HCT116 (cell line): Measurements from ENCODE around the gene ACOT7. TPM values are rescaled to one million over a fixed set of nuclear protein-coding genes. Genes with fewer than 3 reads are reported as not detected.

Experiments used
- ATAC-seq: fragments of 200-7000 bp; cut with Tn5 transposase; 2 replicates; pipeline ENCODE4 v1.9.1; 2020; ENCODE audit warnings: mild to moderate bottlenecking, moderate library complexity
- BruUV-seq: library from RNA; stranded (reverse); fragments of 400-500 nt; replicated peaks from 2 replicates; lab custom pipeline; 2021; lab: Mats Ljungman, UMichigan
- CTCF ChIA-PET: fragments of 300-600 bp; sonication (Branson Sonifier 250); formaldehyde crosslinking; loops from one replicate; lab custom pipeline; 2021; ENCODE audit warnings: antibody characterized with exemption; lab: Charles Lee
- POLR2A ChIA-PET: fragments of 300-600, 350-600 bp; sonication (Branson Sonifier 250); formaldehyde crosslinking; loops from one replicate; lab custom pipeline; 2021; ENCODE audit warnings: antibody characterized with exemption; lab: Charles Lee
- RAD21 ChIA-PET, 2 experiments: fragments of 300-600 bp; sonication (Branson Sonifier 250); formaldehyde crosslinking; loops; one replicate each; lab custom pipeline; 2023; ENCODE audit warnings: low total read pairs in 2 of 2; ENCODE audit not compliant: uncharacterized antibody in 2 of 2, unreplicated experiment in 2 of 2, low non-redundant PET in 1 of 2; lab: Charles Lee
- DNase-seq: peaks from one replicate; pipeline ENCODE4 v3.0.0-alpha.2; 2010; ENCODE audit warnings: low read depth, low spot score
- H2AFZ ChIP-seq: fragments of 200-600 bp; shearing (Covaris generic), sonication (generic); 2 replicates; pipeline ENCODE4 v1.6.1; 2017; ENCODE audit warnings: low read depth, mixed run types, mixed read lengths, antibody characterized with exemption, low read length; ENCODE audit not compliant: poor library complexity, severe bottlenecking
- H3K27ac ChIP-seq: 2 replicates; pipeline ENCODE4 v1.5.1; 2012; ENCODE audit warnings: low read depth, low read length
- H3K27me3 ChIP-seq: fragments of 200-600 bp; sonication (generic); 2 replicates; pipeline ENCODE4 v1.6.1; 2016; ENCODE audit warnings: mixed run types, low read length, mixed read lengths; ENCODE audit not compliant: insufficient read depth
- H3K36me3 ChIP-seq, 2 experiments: fragments of 200-500 bp in 1 of 2; fragments of 200-600 bp in 1 of 2; sonication (Bioruptor generic) in 1 of 2; sonication (generic) in 1 of 2; 2 replicates each; pipeline versions ENCODE4 v1.5.1 to v1.6.1; 2014 to 2016; ENCODE audit warnings: low read length in 2 of 2, inconsistent platforms in 1 of 2, mixed read lengths in 1 of 2, mixed run types in 1 of 2; ENCODE audit not compliant: insufficient read depth in 2 of 2, control insufficient read depth in 1 of 2
- H3K4me1 ChIP-seq, 2 experiments: fragments of 200-600 bp in 1 of 2; sonication (generic) in 1 of 2; 2 replicates each; pipeline versions ENCODE4 v1.5.1 to v1.6.1; 2012 to 2017; ENCODE audit warnings: low read length in 2 of 2, inconsistent platforms in 1 of 2, mild to moderate bottlenecking in 1 of 2, mixed read lengths in 1 of 2, mixed run types in 1 of 2, moderate library complexity in 1 of 2; ENCODE audit not compliant: insufficient read depth in 2 of 2, control insufficient read depth in 1 of 2
- H3K4me2 ChIP-seq: fragments of 200-600 bp; sonication (generic); 2 replicates; pipeline ENCODE4 v1.6.1; 2017; ENCODE audit warnings: mixed run types, low read length, mixed read lengths
- H3K4me3 ChIP-seq, 2 experiments: fragments of 200-600 bp in 1 of 2; sonication (generic) in 1 of 2; replicated peaks in 1 of 2; 2 replicates each; pipeline ENCODE4 v1.5.1; 2011 to 2016; ENCODE audit warnings: low read length in 2 of 2, control low read depth in 1 of 2, low read depth in 1 of 2, mild to moderate bottlenecking in 1 of 2, mixed read lengths in 1 of 2, mixed run types in 1 of 2
- H3K79me2 ChIP-seq: fragments of 200-600 bp; sonication (generic); 2 replicates; pipeline ENCODE4 v1.6.1; 2017; ENCODE audit warnings: mild to moderate bottlenecking, mixed run types, low read length, moderate library complexity, mixed read lengths; ENCODE audit not compliant: insufficient read depth
- H3K9ac ChIP-seq: fragments of 200-600 bp; sonication (generic); 2 replicates; pipeline ENCODE4 v1.6.1; 2016; ENCODE audit warnings: low read length, mixed read lengths
- H3K9me2 ChIP-seq: fragments of 200-600 bp; sonication (generic), shearing (Covaris generic); 2 replicates; pipeline ENCODE4 v1.6.1; 2017; ENCODE audit warnings: mixed run types, mild to moderate bottlenecking, moderate library complexity; ENCODE audit not compliant: insufficient read depth
- H3K9me3 ChIP-seq, 2 experiments: fragments of 200-500 bp in 1 of 2; fragments of 200-600 bp in 1 of 2; sonication (Bioruptor generic) in 1 of 2; sonication (generic) in 1 of 2; 2 replicates each; pipeline ENCODE4 v1.6.1; 2014 to 2017; ENCODE audit warnings: low read length in 2 of 2, mixed read lengths in 2 of 2, inconsistent platforms in 1 of 2, low read depth in 1 of 2, mild to moderate bottlenecking in 1 of 2, mixed run types in 1 of 2, moderate library complexity in 1 of 2; ENCODE audit not compliant: control insufficient read depth in 1 of 2, insufficient read depth in 1 of 2
- H4K20me1 ChIP-seq: fragments of 200-600 bp; sonication (generic), shearing (Covaris generic); 2 replicates; pipeline ENCODE4 v1.6.1; 2017; ENCODE audit warnings: mixed run types, mild to moderate bottlenecking, moderate library complexity; ENCODE audit not compliant: insufficient read depth
- CBX3 ChIP-seq: IDR thresholded peaks from 2 replicates; pipeline ENCODE4 v1.6.1; 2012; ENCODE audit warnings: low read depth
- ELF1 ChIP-seq: IDR thresholded peaks from 2 replicates; pipeline ENCODE4 v1.6.1; 2012; ENCODE audit warnings: low read depth, borderline replicate concordance
- FOSL1 ChIP-seq: IDR thresholded peaks from 2 replicates; pipeline ENCODE4 v1.6.1; 2012; ENCODE audit warnings: low read depth
- JUND ChIP-seq: IDR thresholded peaks from 2 replicates; pipeline ENCODE4 v1.6.1; 2012
- POLR2A ChIP-seq: IDR thresholded peaks from 2 replicates; pipeline ENCODE4 v1.7.0; 2011; ENCODE audit warnings: borderline replicate concordance; ENCODE audit not compliant: insufficient read depth, insufficient read length; ENCODE audit errors: extremely low read depth
- RAD21 ChIP-seq: IDR thresholded peaks from 2 replicates; pipeline ENCODE4 v1.6.1; 2012; ENCODE audit warnings: low read depth, mild to moderate bottlenecking
- YY1 ChIP-seq: IDR thresholded peaks from 2 replicates; pipeline ENCODE4 v1.6.1; 2011; ENCODE audit warnings: low read length, low read depth, moderate library complexity, mild to moderate bottlenecking; ENCODE audit not compliant: insufficient replicate concordance; ENCODE audit errors: extremely low read depth
- ZFX ChIP-seq: fragments of 450-650 bp; IDR thresholded peaks from 2 replicates; pipeline ENCODE4 v1.6.1; 2017
- intact Hi-C: fragments of 100-400 bp; cut with micrococcal nuclease; formaldehyde crosslinking; loops from 2 replicates; pipeline ENCODE4 v1.10.0; 2022
- total RNA-seq: library from RNA; stranded (reverse); gene quantifications from one replicate; pipeline ENCODE4 v1.2.1, GENCODE V29; 2021; ENCODE audit not compliant: unreplicated experiment
- TF ChIP-seq, protein P1 (sequence below): IDR thresholded peaks from 2 replicates; pipeline ENCODE4 v1.6.1; 2012; ENCODE audit warnings: low read depth

The ACOT7 gene
- total RNA-seq, 1 experiment from 2014 or later = 162 TPM

- POLR2A ChIA-PET = no interaction called here
- intact Hi-C loops = no loop called here
- no peak for TF ChIP-seq ZFX
- no peak for TF ChIP-seq RAD21
- TF ChIP-seq POLR2A = no peak
- TF ChIP-seq ELF1 = no peak
- no peak for TF ChIP-seq JUND
- no peak for TF ChIP-seq CBX3
- TF ChIP-seq FOSL1 = no peak
- TF ChIP-seq YY1 = no peak
- TF ChIP-seq, protein P1, sequence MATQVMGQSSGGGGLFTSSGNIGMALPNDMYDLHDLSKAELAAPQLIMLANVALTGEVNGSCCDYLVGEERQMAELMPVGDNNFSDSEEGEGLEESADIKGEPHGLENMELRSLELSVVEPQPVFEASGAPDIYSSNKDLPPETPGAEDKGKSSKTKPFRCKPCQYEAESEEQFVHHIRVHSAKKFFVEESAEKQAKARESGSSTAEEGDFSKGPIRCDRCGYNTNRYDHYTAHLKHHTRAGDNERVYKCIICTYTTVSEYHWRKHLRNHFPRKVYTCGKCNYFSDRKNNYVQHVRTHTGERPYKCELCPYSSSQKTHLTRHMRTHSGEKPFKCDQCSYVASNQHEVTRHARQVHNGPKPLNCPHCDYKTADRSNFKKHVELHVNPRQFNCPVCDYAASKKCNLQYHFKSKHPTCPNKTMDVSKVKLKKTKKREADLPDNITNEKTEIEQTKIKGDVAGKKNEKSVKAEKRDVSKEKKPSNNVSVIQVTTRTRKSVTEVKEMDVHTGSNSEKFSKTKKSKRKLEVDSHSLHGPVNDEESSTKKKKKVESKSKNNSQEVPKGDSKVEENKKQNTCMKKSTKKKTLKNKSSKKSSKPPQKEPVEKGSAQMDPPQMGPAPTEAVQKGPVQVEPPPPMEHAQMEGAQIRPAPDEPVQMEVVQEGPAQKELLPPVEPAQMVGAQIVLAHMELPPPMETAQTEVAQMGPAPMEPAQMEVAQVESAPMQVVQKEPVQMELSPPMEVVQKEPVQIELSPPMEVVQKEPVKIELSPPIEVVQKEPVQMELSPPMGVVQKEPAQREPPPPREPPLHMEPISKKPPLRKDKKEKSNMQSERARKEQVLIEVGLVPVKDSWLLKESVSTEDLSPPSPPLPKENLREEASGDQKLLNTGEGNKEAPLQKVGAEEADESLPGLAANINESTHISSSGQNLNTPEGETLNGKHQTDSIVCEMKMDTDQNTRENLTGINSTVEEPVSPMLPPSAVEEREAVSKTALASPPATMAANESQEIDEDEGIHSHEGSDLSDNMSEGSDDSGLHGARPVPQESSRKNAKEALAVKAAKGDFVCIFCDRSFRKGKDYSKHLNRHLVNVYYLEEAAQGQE = no peak
Measured at GRCh38 chr1:6285336-6285735, 108.2 kb downstream of the ACOT7 start.

More at GRCh38 chr1:6285336-6285735, 108.2 kb downstream of the ACOT7 start:
- H2AFZ ChIP-seq = no peak overlapping the region
- H3K9me2 ChIP-seq = no peaks in the 10 kb centered on the region
- no TSS peak for BruUV-seq
- ChIA-PET RAD21 (no interaction called here), CTCF (no interaction called here)
- ATAC-seq (no peak), DNase-seq (no peak)
- no peak overlapping the region for H3K4me3 ChIP-seq
- no peaks in the 10 kb centered on the region for H3K27me3 ChIP-seq
- H3K4me2 ChIP-seq = no peak overlapping the region
- no peaks in the 10 kb centered on the region for H4K20me1 ChIP-seq
- H3K36me3 ChIP-seq = no peaks in the 10 kb centered on the region
- H3K9me3 ChIP-seq = no peaks in the 10 kb centered on the region
- no peaks in the 10 kb centered on the region for H3K79me2 ChIP-seq
- no peak overlapping the region for H3K9ac ChIP-seq
- H3K27ac ChIP-seq = no peak overlapping the region
- no peaks in the 10 kb centered on the region for H3K4me1 ChIP-seq
